GM19035 (cell line): ENCODE results near the gene BDNF.

ENCODE experiments used
- ATAC-seq: cut with Tn5 transposase; IDR thresholded peaks from one replicate; pipeline ENCODE4 v1.9.1; 2021; ENCODE audit not compliant: unreplicated experiment

Gene BDNF

DNA sequence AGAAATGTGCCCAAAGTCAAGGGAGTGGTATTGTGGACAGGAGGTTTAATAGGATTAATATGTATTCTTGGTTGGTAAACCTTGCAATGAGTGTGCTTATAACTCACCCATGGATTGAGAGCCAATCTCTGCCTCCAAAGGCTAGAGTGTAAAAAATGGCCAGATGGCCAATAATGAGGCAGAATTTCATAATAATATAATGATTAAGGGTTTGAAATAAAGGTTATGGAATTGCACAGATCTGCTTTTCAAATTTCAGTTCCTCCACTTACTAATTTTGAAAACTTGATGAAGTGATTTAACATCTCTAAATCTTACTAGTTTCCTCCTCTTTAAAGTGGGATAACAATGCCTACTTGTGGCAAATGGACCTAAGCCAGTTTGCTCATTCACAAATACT, 94.8 kb downstream of the BDNF start:
- no peak for ATAC-seq
